ENCODE data around the gene MKX. TPM values are rescaled to one million over a fixed set of nuclear protein-coding genes. Genes with fewer than 3 reads are reported as not detected.

The MKX gene
- total RNA-seq, 1 donor from 2014 or later: 1.8 TPM

- Histone ChIP-seq H3K27me3 (ENCODE audit: control insufficient read depth, insufficient read depth, low read length) (peaks cover 38% of the 10 kb centered on the region), H3K4me3 (ENCODE audit: low read depth, low read length) (peak overlapping the region; percentile 51), H3K36me3 (ENCODE audit: control insufficient read depth, insufficient read depth, low read length) (no peaks in the 10 kb centered on the region)
- TF ChIP-seq CTCF (IDR thresholded peaks at IDR 0.05; ENCODE audit: insufficient read depth, low read length, severe bottlenecking): no peak
- DNase-seq (ENCODE audit: low read depth): no peak
- FAIRE-seq: no peak
Measured at GRCh38 chr10:27741173-27742091, 4.2 kb downstream of the MKX start.

- TF ChIP-seq CTCF (IDR thresholded peaks at IDR 0.05; ENCODE audit: insufficient read depth, low read length, severe bottlenecking): no peak
- FAIRE-seq (no peak), DNase-seq (ENCODE audit: low read depth) (no peak)
- Histone ChIP-seq H3K27me3 (ENCODE audit: control insufficient read depth, insufficient read depth, low read length) (no peaks in the 10 kb centered on the region), H3K36me3 (ENCODE audit: control insufficient read depth, insufficient read depth, low read length) (no peaks in the 10 kb centered on the region), H3K4me3 (ENCODE audit: low read depth, low read length) (no peak overlapping the region)
Measured at GRCh38 chr10:27736396-27736795, 9.2 kb downstream of the MKX start.

- DNase-seq (ENCODE audit: low read depth): no peak
- no peaks in the 10 kb centered on the region for H3K36me3 ChIP-seq (ENCODE audit: control insufficient read depth, insufficient read depth, low read length)
- no peak for TF ChIP-seq CTCF (IDR thresholded peaks at IDR 0.05; ENCODE audit: insufficient read depth, low read length, severe bottlenecking)
- H3K4me3 ChIP-seq (ENCODE audit: low read depth, low read length): no peak overlapping the region
- H3K27me3 ChIP-seq (ENCODE audit: control insufficient read depth, insufficient read depth, low read length): no peaks in the 10 kb centered on the region
- no peak for FAIRE-seq
Measured at GRCh38 chr10:27730041-27730440, 15.6 kb downstream of the MKX start.

GRCh38 chr10:27728338-27728737 is 17.3 kb downstream of the MKX start:
- DNase-seq (ENCODE audit: low read depth) (no peak), FAIRE-seq (no peak)
- no peak for TF ChIP-seq CTCF (IDR thresholded peaks at IDR 0.05; ENCODE audit: insufficient read depth, low read length, severe bottlenecking)
- Histone ChIP-seq H3K4me3 (ENCODE audit: low read depth, low read length) (no peak overlapping the region), H3K36me3 (ENCODE audit: control insufficient read depth, insufficient read depth, low read length) (no peaks in the 10 kb centered on the region), H3K27me3 (ENCODE audit: control insufficient read depth, insufficient read depth, low read length) (no peaks in the 10 kb centered on the region)

- no peak overlapping the region for H3K4me3 ChIP-seq (ENCODE audit: low read depth, low read length)
- peak; percentile 8 for DNase-seq (ENCODE audit: low read depth)
- H3K27me3 ChIP-seq (ENCODE audit: control insufficient read depth, insufficient read depth, low read length): no peaks in the 10 kb centered on the region
- peak; percentile 33 for TF ChIP-seq CTCF (IDR thresholded peaks at IDR 0.05; ENCODE audit: insufficient read depth, low read length, severe bottlenecking)
- H3K36me3 ChIP-seq (ENCODE audit: control insufficient read depth, insufficient read depth, low read length): no peaks in the 10 kb centered on the region
- FAIRE-seq: no peak
Measured at GRCh38 chr10:27724287-27724686, 21.3 kb downstream of the MKX start.
